CD8-positive, alpha-beta memory T cell (primary cell): ENCODE measurements around the gene PRPF6. TPM values are rescaled to one million over a fixed set of nuclear protein-coding genes. Genes with fewer than 3 reads are reported as not detected.
A peak's percentile ranks its signal among the peaks of the same experiment; 100 is the strongest.

ENCODE experiments used
- CTCF ChIA-PET: fragments of 350-600 bp; sonication (Branson Sonifier 250); formaldehyde crosslinking; loops from one replicate; lab custom pipeline; 2021; ENCODE audit warnings: antibody characterized with exemption; lab: Charles Lee
- POLR2A ChIA-PET: fragments of 350-600 bp; sonication (Branson Sonifier 250); formaldehyde crosslinking; loops from one replicate; lab custom pipeline; 2021; ENCODE audit warnings: antibody characterized with exemption; lab: Charles Lee
- DNase-seq, 5 donors: peaks; one replicate each; pipeline versions ENCODE4 v3.0.0 to v3.0.0-alpha.2; 2020 to 2022; ENCODE audit warnings: mixed read lengths in 1 of 5
- H3K27ac ChIP-seq: one replicate; pipeline ENCODE4 v1.7.0; 2013; ENCODE audit warnings: low read depth, mild to moderate bottlenecking, low read length, moderate library complexity
- H3K27me3 ChIP-seq: 2 replicates; pipeline ENCODE4 v1.7.0; 2013; ENCODE audit warnings: low read length, mild to moderate bottlenecking; ENCODE audit not compliant: insufficient read depth, poor library complexity, severe bottlenecking
- H3K36me3 ChIP-seq: 2 replicates; pipeline ENCODE4 v1.7.0; 2013; ENCODE audit warnings: mild to moderate bottlenecking, low read length, moderate library complexity; ENCODE audit not compliant: insufficient read depth
- H3K4me1 ChIP-seq: 2 replicates; pipeline ENCODE4 v1.7.0; 2013; ENCODE audit warnings: mild to moderate bottlenecking, low read length, moderate library complexity; ENCODE audit not compliant: insufficient read depth
- H3K4me3 ChIP-seq: 2 replicates; pipeline ENCODE4 v1.7.0; 2013; ENCODE audit warnings: mild to moderate bottlenecking, low read length
- H3K9me3 ChIP-seq: 2 replicates; pipeline ENCODE4 v1.7.0; 2013; ENCODE audit warnings: mild to moderate bottlenecking, low read length
- H3K27ac Mint-ChIP-seq, 8 donors: one replicate each; pipeline ENCODE4 v1.8.0; 2020 to 2021; ENCODE audit warnings: mixed read lengths in 8 of 8, mild to moderate bottlenecking in 6 of 8, inconsistent platforms in 3 of 8, moderate library complexity in 3 of 8
- H3K27me3 Mint-ChIP-seq, 2 donors: one replicate each; pipeline ENCODE4 v1.8.0; 2020 to 2021; ENCODE audit warnings: mixed read lengths in 2 of 2, mild to moderate bottlenecking in 1 of 2, moderate library complexity in 1 of 2
- H3K36me3 Mint-ChIP-seq, 3 donors: one replicate each; pipeline ENCODE4 v1.8.0; 2020 to 2021; ENCODE audit warnings: mixed read lengths in 3 of 3, inconsistent platforms in 1 of 3, mild to moderate bottlenecking in 1 of 3
- H3K4me1 Mint-ChIP-seq, 3 donors: one replicate each; pipeline ENCODE4 v1.8.0; 2020 to 2021; ENCODE audit warnings: mixed read lengths in 3 of 3, inconsistent platforms in 1 of 3, mild to moderate bottlenecking in 1 of 3
- H3K4me3 Mint-ChIP-seq, 7 donors: one replicate each; pipeline ENCODE4 v1.8.0; 2020 to 2021; ENCODE audit warnings: mixed read lengths in 7 of 7, mild to moderate bottlenecking in 6 of 7, moderate library complexity in 4 of 7, inconsistent platforms in 2 of 7
- H3K9me3 Mint-ChIP-seq, 5 donors: one replicate each; pipeline ENCODE4 v1.8.0; 2020 to 2022; ENCODE audit warnings: mixed read lengths in 5 of 5, mild to moderate bottlenecking in 3 of 5, moderate library complexity in 2 of 5, inconsistent platforms in 1 of 5
- polyA plus RNA-seq: library from polyadenylated mRNA; unstranded; fragments of 300-500 nt; fragmentation: Illumina TruSeq; gene quantifications from one replicate; pipeline ENCODE4 v1.2.3, GENCODE V29; 2021
- total RNA-seq, 2 experiments: library from RNA; stranded (reverse); gene quantifications; one replicate each; pipeline ENCODE4 v1.2.3, GENCODE V29; 2021

Gene PRPF6
- total and polyA plus RNA-seq, 3 experiments from 2014 or later = 76.2 to 97.1 (median 78.3) TPM

DNA sequence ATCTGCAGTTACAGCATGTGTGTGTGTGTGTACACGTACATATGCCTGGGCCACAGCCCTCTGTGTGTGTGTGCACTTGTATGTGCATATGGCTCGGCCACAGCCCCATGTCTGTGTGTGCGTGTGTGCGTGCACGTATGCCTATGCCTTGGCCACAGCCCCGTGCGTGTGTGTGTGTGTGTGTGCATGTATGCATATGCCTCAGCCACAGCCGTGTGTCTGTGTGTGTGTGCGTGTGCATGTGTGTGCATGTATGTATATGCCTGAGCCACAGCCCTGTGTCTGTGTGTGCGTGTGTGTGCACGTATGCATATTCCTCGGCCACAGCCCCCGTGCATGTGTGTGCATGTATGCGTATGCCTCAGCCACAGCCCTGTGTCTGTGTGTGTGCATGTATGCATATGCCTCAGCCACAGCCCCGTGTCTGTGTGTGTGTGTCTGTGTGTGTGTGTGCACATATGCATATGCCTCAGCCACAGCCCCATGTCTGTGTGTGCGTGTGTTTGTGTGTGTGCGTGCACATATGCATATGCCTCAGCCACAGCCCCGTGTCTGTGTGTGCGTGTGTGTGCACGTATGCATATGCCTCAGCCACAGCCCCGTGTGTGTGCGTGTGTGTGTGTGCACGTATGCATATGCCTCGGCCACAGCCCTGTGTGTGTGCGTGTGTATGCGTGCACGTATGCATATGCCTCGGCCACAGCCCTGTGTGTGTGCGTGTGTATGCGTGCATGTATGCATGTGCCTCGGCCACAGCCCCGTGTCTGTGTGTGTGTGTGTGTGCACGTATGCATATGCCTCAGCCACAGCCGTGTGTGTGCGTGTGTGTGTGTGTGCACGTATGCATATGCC lies 40.4 kb downstream of the PRPF6 start:
- H3K27ac ChIP-seq = no peak overlapping the region
- Mint-ChIP-seq H3K9me3 (no peaks in the 10 kb centered on the region), H3K4me1 (peaks cover 0 to 3% (median 0%) of the 10 kb centered on the region in 3 donors), H3K36me3 (peaks cover 16 to 85% (median 17%) of the 10 kb centered on the region in 3 donors), H3K27me3 (no peaks in the 10 kb centered on the region), H3K4me3 (no peak overlapping the region), H3K27ac (peak overlapping the region in 2 of 8 donors; percentile 10 to 17)
- peaks cover 75% of the 10 kb centered on the region for H3K36me3 ChIP-seq
- H3K27me3 ChIP-seq = no peaks in the 10 kb centered on the region
- H3K9me3 ChIP-seq = no peaks in the 10 kb centered on the region
- no peak overlapping the region for H3K4me3 ChIP-seq
- DNase-seq = no peak
- H3K4me1 ChIP-seq = no peaks in the 10 kb centered on the region
- CTCF ChIA-PET = no interaction called here
- POLR2A ChIA-PET = interaction anchor here (0.7 kb wide), 1 partner anchor 235 kb away, joined by 4 read pairs; no protein-coding TSS in a partner anchor

- Mint-ChIP-seq H3K36me3 (peaks cover 12 to 92% (median 18%) of the 10 kb centered on the region in 3 donors), H3K4me1 (no peaks in the 10 kb centered on the region)
- CTCF ChIA-PET = no interaction called here
These were observed 41.9 kb downstream of the PRPF6 start for GRCh38 chr20:64022671-64023360.

DNA sequence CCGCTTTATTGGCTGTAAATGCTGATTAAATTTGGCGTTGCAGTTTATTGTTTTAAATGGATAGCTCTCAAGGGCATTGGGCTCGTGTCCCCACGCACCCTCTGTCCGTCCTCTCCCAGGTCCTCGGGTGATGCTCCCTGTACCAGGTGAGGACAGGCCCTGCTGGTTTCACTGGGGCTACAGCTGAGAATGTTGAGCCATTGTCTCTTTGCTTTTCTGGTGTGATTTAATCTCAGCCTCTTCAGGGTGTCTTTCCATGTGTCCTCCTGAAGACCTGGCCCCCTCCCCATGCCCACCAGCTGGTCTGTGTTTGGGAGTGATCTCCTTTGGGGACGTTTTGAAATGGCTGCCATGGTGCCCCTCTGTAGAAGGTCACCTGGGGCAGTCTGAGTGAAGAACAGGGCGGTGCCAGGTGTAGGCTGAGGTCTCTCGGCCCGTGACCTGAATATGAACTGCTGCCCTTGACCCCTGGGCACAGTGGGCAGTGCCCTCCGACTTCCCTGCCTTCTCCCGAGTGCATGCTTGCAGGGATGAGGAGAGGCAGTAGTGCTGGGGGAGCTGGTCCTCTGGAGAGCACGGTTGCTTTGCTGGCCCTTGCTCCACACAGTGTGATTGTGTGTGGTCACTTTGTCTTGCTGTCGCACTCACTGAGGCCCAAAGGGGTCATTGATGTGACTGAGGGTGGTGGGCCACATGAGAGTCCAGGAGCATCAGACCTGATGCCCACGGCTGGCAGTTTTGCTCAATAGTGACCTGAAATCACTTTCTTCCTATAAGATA lies 42.6 kb downstream of the PRPF6 start:
- H3K4me3 ChIP-seq = no peak overlapping the region
- Mint-ChIP-seq H3K4me3 (no peak overlapping the region), H3K36me3 (peaks cover 10 to 92% (median 14%) of the 10 kb centered on the region in 3 donors), H3K9me3 (no peaks in the 10 kb centered on the region), H3K27ac (peak overlapping the region in 1 of 8 donors; percentile 40), H3K27me3 (no peaks in the 10 kb centered on the region), H3K4me1 (no peaks in the 10 kb centered on the region)
- DNase-seq = no peak
- H3K4me1 ChIP-seq = no peaks in the 10 kb centered on the region
- no peaks in the 10 kb centered on the region for H3K9me3 ChIP-seq
- peaks cover 80% of the 10 kb centered on the region for H3K36me3 ChIP-seq
- ChIA-PET CTCF (no interaction called here), POLR2A (interaction anchor here (0.8 kb wide), 1 partner anchor 15 kb away, joined by 4 read pairs; no protein-coding TSS in a partner anchor)
- no peak overlapping the region for H3K27ac ChIP-seq
- no peaks in the 10 kb centered on the region for H3K27me3 ChIP-seq

More at GRCh38 chr20:64022671-64023360, 41.9 kb downstream of the PRPF6 start:
- Mint-ChIP-seq H3K9me3 (no peaks in the 10 kb centered on the region), H3K4me3 (no peak overlapping the region), H3K27me3 (no peaks in the 10 kb centered on the region), H3K27ac (peak overlapping the region in 1 of 8 donors; percentile 50)
- no peaks in the 10 kb centered on the region for H3K9me3 ChIP-seq
- no peak overlapping the region for H3K27ac ChIP-seq
- H3K4me1 ChIP-seq = no peaks in the 10 kb centered on the region
- no peak for DNase-seq
- H3K27me3 ChIP-seq = no peaks in the 10 kb centered on the region
- POLR2A ChIA-PET = interaction anchor here (0.8 kb wide), 1 partner anchor 16 kb away, joined by 4 read pairs; no protein-coding TSS in a partner anchor
- H3K4me3 ChIP-seq = no peak overlapping the region
- H3K36me3 ChIP-seq = peaks cover 81% of the 10 kb centered on the region

DNA sequence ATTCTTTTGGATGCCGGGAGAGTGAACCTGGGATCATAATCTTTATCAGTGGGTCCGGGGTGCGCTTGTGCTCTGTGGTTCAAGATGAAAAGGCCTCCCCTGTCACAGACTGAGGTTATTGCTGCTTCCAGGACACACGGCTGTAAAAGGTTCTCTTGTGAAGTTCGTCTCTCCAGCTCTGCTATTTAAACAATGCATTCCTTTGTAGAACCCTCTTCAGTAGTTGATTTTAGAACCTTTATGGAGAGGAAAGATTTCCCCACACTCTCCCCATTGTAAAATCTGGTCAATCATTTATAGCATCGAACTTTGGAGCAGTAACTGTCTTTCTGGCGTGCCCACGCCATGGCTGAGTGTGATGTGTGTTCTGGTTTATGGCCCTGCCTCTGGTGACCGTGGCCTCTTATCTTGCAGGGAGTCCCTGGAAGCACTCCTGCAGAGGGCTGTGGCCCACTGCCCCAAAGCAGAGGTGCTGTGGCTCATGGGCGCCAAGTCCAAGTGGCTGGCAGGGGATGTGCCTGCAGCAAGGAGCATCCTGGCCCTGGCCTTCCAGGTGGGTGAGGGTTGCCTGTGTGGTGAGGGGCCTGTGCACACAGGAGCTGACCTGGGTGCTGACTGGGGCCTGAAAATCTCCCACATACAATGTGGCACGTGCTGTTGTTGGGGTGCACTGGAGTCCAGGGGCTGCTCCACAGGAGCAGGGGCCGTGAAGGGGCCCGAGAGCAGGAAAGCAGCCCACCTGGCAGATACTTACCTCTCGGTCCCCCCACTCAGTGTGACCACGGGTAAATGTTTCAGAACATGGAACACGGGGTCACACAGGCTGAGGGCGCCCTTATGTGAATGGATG lies 43.4 kb downstream of the PRPF6 start:
- no peak overlapping the region for H3K27ac ChIP-seq
- CTCF ChIA-PET = interaction anchor here (1.1 kb wide), 1 partner anchor 14 kb away, joined by 7 read pairs; no protein-coding TSS in a partner anchor
- no peaks in the 10 kb centered on the region for H3K4me1 ChIP-seq
- Mint-ChIP-seq H3K4me3 (no peak overlapping the region), H3K9me3 (no peaks in the 10 kb centered on the region), H3K36me3 (peaks cover 7 to 94% (median 11%) of the 10 kb centered on the region in 3 donors), H3K27me3 (no peaks in the 10 kb centered on the region), H3K27ac (no peak overlapping the region), H3K4me1 (no peaks in the 10 kb centered on the region)
- no peaks in the 10 kb centered on the region for H3K9me3 ChIP-seq
- no peaks in the 10 kb centered on the region for H3K27me3 ChIP-seq
- POLR2A ChIA-PET = no interaction called here
- H3K4me3 ChIP-seq = no peak overlapping the region
- no peak for DNase-seq
- peaks cover 76% of the 10 kb centered on the region for H3K36me3 ChIP-seq

DNA sequence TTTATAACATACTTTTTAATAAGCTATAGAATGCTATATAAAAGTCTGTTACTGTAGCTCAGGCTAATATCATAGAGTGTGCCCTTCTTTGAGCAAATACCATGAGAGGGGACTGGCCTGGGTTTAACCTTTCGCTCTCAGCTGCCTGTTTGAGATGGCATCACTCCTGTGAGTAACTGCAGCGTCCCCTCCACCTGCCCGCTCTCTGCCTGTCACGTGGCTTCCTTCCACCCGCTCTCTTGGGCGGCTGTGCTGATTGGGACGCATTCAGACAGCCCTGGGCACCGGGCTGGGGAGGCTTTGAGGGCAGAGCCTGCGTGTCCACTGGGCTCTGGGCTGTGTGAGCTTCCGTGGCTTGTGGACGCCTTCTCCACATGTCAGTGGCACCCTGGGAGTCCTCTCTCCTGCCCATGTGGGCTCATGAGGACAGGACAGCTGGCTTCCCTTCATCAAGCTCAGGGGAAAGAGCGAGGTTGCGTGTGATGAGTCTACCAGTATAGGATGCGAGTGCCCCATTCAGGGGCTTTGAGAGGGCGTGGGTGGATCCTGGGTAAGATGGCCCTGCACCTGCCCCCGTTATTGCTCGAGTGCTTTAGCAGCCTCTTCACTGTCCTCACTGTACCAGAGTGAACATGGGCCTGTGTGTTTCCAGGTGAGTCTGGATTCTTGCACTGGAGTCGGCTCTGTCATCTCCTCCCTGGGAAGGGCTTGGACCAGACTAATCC lies 44.3 kb downstream of the PRPF6 start:
- H3K4me3 ChIP-seq = no peak overlapping the region
- no peak overlapping the region for H3K27ac ChIP-seq
- H3K4me3 Mint-ChIP-seq = no peak overlapping the region
- ChIA-PET POLR2A (no interaction called here), CTCF (interaction anchor here (1.1 kb wide), 1 partner anchor 13 kb away, joined by 7 read pairs; no protein-coding TSS in a partner anchor)
- no peak for DNase-seq
- H3K27ac Mint-ChIP-seq = no peak overlapping the region
- no peaks in the 10 kb centered on the region for H3K9me3 Mint-ChIP-seq
- H3K36me3 Mint-ChIP-seq = peaks cover 7 to 96% (median 8%) of the 10 kb centered on the region in 3 donors
- H3K9me3 ChIP-seq = no peaks in the 10 kb centered on the region
- no peaks in the 10 kb centered on the region for H3K4me1 ChIP-seq
- no peaks in the 10 kb centered on the region for H3K4me1 Mint-ChIP-seq
- peaks cover 79% of the 10 kb centered on the region for H3K36me3 ChIP-seq
- H3K27me3 ChIP-seq = no peaks in the 10 kb centered on the region
- no peaks in the 10 kb centered on the region for H3K27me3 Mint-ChIP-seq

DNA sequence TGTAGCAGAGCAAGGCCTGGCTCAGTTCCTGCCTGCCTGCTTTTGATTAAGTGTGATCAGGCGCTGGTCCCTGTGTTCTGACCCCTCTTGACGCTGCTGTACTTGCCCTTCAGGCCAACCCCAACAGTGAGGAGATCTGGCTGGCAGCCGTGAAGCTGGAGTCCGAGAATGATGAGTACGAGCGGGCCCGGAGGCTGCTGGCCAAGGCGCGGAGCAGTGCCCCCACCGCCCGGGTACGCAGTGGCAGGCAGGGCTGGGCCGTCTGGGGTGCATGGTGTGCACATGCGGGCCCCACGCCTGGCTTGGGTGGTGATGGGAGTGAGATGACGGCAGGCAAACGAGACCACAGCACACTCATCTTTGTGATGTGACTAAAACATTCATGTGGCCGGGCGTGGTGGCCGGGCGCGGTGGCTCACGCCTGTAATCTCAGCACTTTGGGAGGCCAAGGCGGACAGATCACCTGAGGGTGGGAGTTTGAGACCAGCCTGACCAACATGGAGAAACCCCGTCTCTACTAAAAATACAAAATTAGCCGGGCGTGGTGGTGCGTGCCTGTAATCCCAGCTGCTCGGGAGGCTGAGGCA lies 45.0 kb downstream of the PRPF6 start:
- CTCF ChIA-PET = interaction anchor here (0.7 to 3.5 kb wide), 2 partner anchors 13 to 32 kb away, joined by 4 to 19 read pairs; no protein-coding TSS in a partner anchor
- peak overlapping the region in 2 of 8 donors; percentile 12 to 47 for H3K27ac Mint-ChIP-seq

More for the DNA sequence above, 45.0 kb downstream of the PRPF6 start:
- POLR2A ChIA-PET = no interaction called here
- Mint-ChIP-seq H3K9me3 (no peaks in the 10 kb centered on the region), H3K36me3 (peaks cover 7 to 99% (median 11%) of the 10 kb centered on the region in 3 donors), H3K27me3 (no peaks in the 10 kb centered on the region), H3K4me3 (no peak overlapping the region), H3K4me1 (no peaks in the 10 kb centered on the region)
- H3K4me3 ChIP-seq = no peak overlapping the region
- no peaks in the 10 kb centered on the region for H3K9me3 ChIP-seq
- H3K36me3 ChIP-seq = peaks cover 82% of the 10 kb centered on the region
- H3K27me3 ChIP-seq = no peaks in the 10 kb centered on the region
- DNase-seq = no peak
- no peaks in the 10 kb centered on the region for H3K4me1 ChIP-seq
- no peak overlapping the region for H3K27ac ChIP-seq
